ENCODE data around the gene EEIG2. TPM values are rescaled to one million over a fixed set of nuclear protein-coding genes. Genes with fewer than 3 reads are reported as not detected.
A peak's percentile ranks its signal among the peaks of the same experiment; 100 is the strongest.

The EEIG2 gene
- total RNA-seq, 1 experiment from 2014 or later, result 16.0 TPM

- Histone ChIP-seq H3K9ac (ENCODE audit: low read length) (peak overlapping the region; percentile 56), H3K4me3 (replicated peaks in 1 of 2; ENCODE audit: low read depth in 1 of 2, low read length in 2 of 2) (peak overlapping the region; percentile 64 to 70), H3K27ac (ENCODE audit: low read depth, low read length) (peak overlapping the region; percentile 48; the same call in 1 of the 2 replicates), H3K36me3 (ENCODE audit: control insufficient read depth in 1 of 2, insufficient read depth in 2 of 2, low read length in 2 of 2) (no peaks in the 10 kb centered on the region), H3K4me2 (ENCODE audit: low read length) (peak overlapping the region; percentile 76), H3K4me1 (ENCODE audit: control insufficient read depth in 1 of 2, insufficient read depth in 2 of 2, low read length in 2 of 2) (peaks cover 11 to 23% of the 10 kb centered on the region in 2 experiments), H3K79me2 (ENCODE audit: insufficient read depth, low read length) (0 out of 2 replicates have a peak, but pooled peaks cover 6% of the 10 kb centered on the region), H2AFZ (ENCODE audit: low read depth, low read length, poor library complexity, severe bottlenecking) (no peak overlapping the region), H4K20me1 (ENCODE audit: insufficient read depth) (no peaks in the 10 kb centered on the region), H3K9me2 (ENCODE audit: insufficient read depth) (no peaks in the 10 kb centered on the region), H3K27me3 (ENCODE audit: insufficient read depth, low read length) (no peaks in the 10 kb centered on the region), H3K9me3 (ENCODE audit: control insufficient read depth in 1 of 2, insufficient read depth in 1 of 2, low read depth in 1 of 2, low read length in 2 of 2) (no peaks in the 10 kb centered on the region)
- ChIA-PET CTCF (interaction anchor here (0.8 to 5.1 kb wide), 13 partner anchors 9 to 778 kb away, joined by 3 to 52 read pairs (median 5); partner anchors contain the start of gene SLC25A24), POLR2A (interaction anchor here (2.4 kb wide), 1 partner anchor 48 kb away, joined by 8 read pairs; no protein-coding TSS in a partner anchor), RAD21 (ENCODE audit: low non-redundant PET in 1 of 2, low total read pairs in 2 of 2, uncharacterized antibody in 2 of 2, unreplicated experiment in 2 of 2) (no interaction called here)
- peak; percentile 6 for DNase-seq (ENCODE audit: low read depth, low spot score)
- no TSS peak for BruUV-seq (replicated peaks)
- intact Hi-C loops (cut with micrococcal nuclease), result loop anchor here (5.0 kb wide), 2 partner anchors 353 to 778 kb away; no protein-coding TSS in a partner anchor
- ATAC-seq, result peak; percentile 63
- no peak for TF ChIP-seq RAD21 (IDR thresholded peaks at IDR 0.05; ENCODE audit: low read depth)
- peak; percentile 59 for TF ChIP-seq ZFX (IDR thresholded peaks at IDR 0.05)
Measured at GRCh38 chr1:108560189-108560873, 431 bp downstream of the EEIG2 start.

DNA sequence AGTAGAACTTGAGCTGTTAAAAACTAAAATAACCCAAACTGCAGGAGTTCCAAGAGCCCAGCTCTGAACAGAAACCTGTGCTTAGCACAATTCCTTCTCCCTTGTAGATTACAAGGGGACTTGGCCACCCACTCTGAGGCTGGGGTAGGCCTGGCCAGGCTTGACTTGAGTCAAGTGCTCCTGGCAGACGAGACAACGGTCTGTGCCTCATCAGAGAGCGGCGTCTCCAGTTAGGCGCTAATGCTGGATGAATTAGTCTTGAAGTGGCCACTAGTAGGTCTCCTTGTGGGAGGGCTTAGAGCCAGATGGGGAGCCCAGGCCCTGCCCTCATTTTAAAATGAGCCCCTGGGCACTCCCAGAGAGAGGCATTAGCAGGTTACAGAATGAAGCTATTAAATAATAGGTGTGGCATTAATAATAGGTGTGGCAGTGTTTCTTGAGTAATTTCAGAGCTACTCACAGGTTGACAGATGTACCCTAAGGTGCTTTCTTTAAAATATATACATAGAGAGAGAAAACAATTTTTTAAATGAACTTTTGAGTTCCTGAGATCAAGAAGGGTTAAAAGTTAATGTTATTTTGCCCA lies 1.1 kb downstream of the EEIG2 start:
- no peak overlapping the region for H2AFZ ChIP-seq (ENCODE audit: low read depth, low read length, poor library complexity, severe bottlenecking)
- H3K4me1 ChIP-seq (ENCODE audit: control insufficient read depth in 1 of 2, insufficient read depth in 2 of 2, low read length in 2 of 2), result peaks cover 11 to 23% of the 10 kb centered on the region in 2 experiments
- DNase-seq (ENCODE audit: low read depth, low spot score) (peak; percentile 70), ATAC-seq (peak; percentile 72)
- peak overlapping the region; percentile 56; the same call in 1 of the 2 replicates for H3K9ac ChIP-seq (ENCODE audit: low read length)
- H3K9me3 ChIP-seq (ENCODE audit: control insufficient read depth in 1 of 2, insufficient read depth in 1 of 2, low read depth in 1 of 2, low read length in 2 of 2), result no peaks in the 10 kb centered on the region
- intact Hi-C loops (cut with micrococcal nuclease), result loop anchor here (1.0 to 5.0 kb wide), 3 partner anchors 49 to 779 kb away; no protein-coding TSS in a partner anchor
- POLR2A ChIA-PET, result interaction anchor here (2.4 kb wide), 1 partner anchor 48 kb away, joined by 8 read pairs; no protein-coding TSS in a partner anchor
- no peaks in the 10 kb centered on the region for H3K27me3 ChIP-seq (ENCODE audit: insufficient read depth, low read length)
- peak overlapping the region; percentile 64 to 70 for H3K4me3 ChIP-seq (replicated peaks in 1 of 2; ENCODE audit: low read depth in 1 of 2, low read length in 2 of 2)
- RAD21 ChIA-PET (ENCODE audit: low non-redundant PET in 1 of 2, low total read pairs in 2 of 2, uncharacterized antibody in 2 of 2, unreplicated experiment in 2 of 2), result no interaction called here
- BruUV-seq (replicated peaks), result no TSS peak
- peak overlapping the region; percentile 76 for H3K4me2 ChIP-seq (ENCODE audit: low read length)
- no peaks in the 10 kb centered on the region for H3K9me2 ChIP-seq (ENCODE audit: insufficient read depth)
- CTCF ChIA-PET, result interaction anchor here (1.0 to 5.1 kb wide), 11 partner anchors 8 to 778 kb away, joined by 3 to 52 read pairs (median 6); a partner anchor contains a TSS
- TF ChIP-seq CBX3 (IDR thresholded peaks at IDR 0.05; ENCODE audit: low read depth), result 0 out of 2 replicates have a peak, but pooled peaks have one; percentile 23
- peak; percentile 38 for TF ChIP-seq POLR2A (IDR thresholded peaks at IDR 0.05; ENCODE audit: borderline replicate concordance, extremely low read depth, insufficient read depth, insufficient read length)
- 0 out of 2 replicates have a peak, but pooled peaks have one; percentile 12 for TF ChIP-seq SP1 (IDR thresholded peaks at IDR 0.05; ENCODE audit: low read depth)
- TF ChIP-seq POLR2AphosphoS5 (IDR thresholded peaks at IDR 0.05; ENCODE audit: low read depth, low read length), result peak; percentile 76
- no peak for TF ChIP-seq ELF1 (IDR thresholded peaks at IDR 0.05; ENCODE audit: borderline replicate concordance, low read depth)
- no peak; the same call in 1 of the 2 replicates for TF ChIP-seq SIN3A (IDR thresholded peaks at IDR 0.05; ENCODE audit: low read depth)
- no peak for TF ChIP-seq ZNF274 (IDR thresholded peaks at IDR 0.05; ENCODE audit: low read depth, low read length)
- H3K27ac ChIP-seq (ENCODE audit: low read depth, low read length), result no peak overlapping the region
- H4K20me1 ChIP-seq (ENCODE audit: insufficient read depth), result no peaks in the 10 kb centered on the region
- no peaks in the 10 kb centered on the region for H3K36me3 ChIP-seq (ENCODE audit: control insufficient read depth in 1 of 2, insufficient read depth in 2 of 2, low read length in 2 of 2)
- H3K79me2 ChIP-seq (ENCODE audit: insufficient read depth, low read length), result 0 out of 2 replicates have a peak, but pooled peaks cover 6% of the 10 kb centered on the region
